CD14-positive monocyte (primary cell): ENCODE results near the gene MINPP1. TPM values are rescaled to one million over a fixed set of nuclear protein-coding genes. Genes with fewer than 3 reads are reported as not detected.

Experiments used
- DNase-seq, 3 donors: peaks; one replicate each; pipeline ENCODE4 v3.0.0-alpha.2; 2011 to 2022
- H2AFZ ChIP-seq: 2 replicates; pipeline ENCODE4 v1.6.0; 2012; ENCODE audit warnings: mild to moderate bottlenecking, low read depth, low read length, inconsistent platforms; ENCODE audit not compliant: insufficient read depth, poor library complexity, severe bottlenecking
- H3K27ac ChIP-seq, 2 donors: 1 replicate in 1 of 2; 2 replicates in 1 of 2; pipeline ENCODE4 v1.5.1; 2012 to 2013; ENCODE audit warnings: low read length in 2 of 2, control low read depth in 1 of 2, inconsistent platforms in 1 of 2, low read depth in 1 of 2, mild to moderate bottlenecking in 1 of 2
- H3K27me3 ChIP-seq, 2 donors: one replicate each; pipeline versions ENCODE4 v1.6.0 to v1.6.1; 2011 to 2013; ENCODE audit warnings: low read length in 2 of 2; ENCODE audit not compliant: control insufficient read depth in 2 of 2, insufficient read depth in 2 of 2
- H3K36me3 ChIP-seq, 2 donors: replicated peaks in 1 of 2; 1 replicate in 1 of 2; 2 replicates in 1 of 2; pipeline versions ENCODE4 v1.5.1 to v1.6.1; 2012 to 2013; ENCODE audit warnings: low read length in 2 of 2, control low read depth in 1 of 2, inconsistent platforms in 1 of 2, mild to moderate bottlenecking in 1 of 2; ENCODE audit not compliant: insufficient read depth in 2 of 2, control insufficient read depth in 1 of 2
- H3K4me1 ChIP-seq, 2 donors: 1 replicate in 1 of 2; 2 replicates in 1 of 2; pipeline versions ENCODE4 v1.5.1 to v1.6.1; 2012 to 2013; ENCODE audit warnings: low read length in 2 of 2, control low read depth in 1 of 2, inconsistent platforms in 1 of 2, mild to moderate bottlenecking in 1 of 2, moderate library complexity in 1 of 2; ENCODE audit not compliant: insufficient read depth in 2 of 2, control insufficient read depth in 1 of 2
- H3K4me2 ChIP-seq: replicated peaks from 2 replicates; pipeline ENCODE3; 2012; ENCODE audit warnings: low read length, moderate library complexity, mild to moderate bottlenecking; ENCODE audit not compliant: poor library complexity, severe bottlenecking; ENCODE audit errors: extremely low read depth
- H3K4me3 ChIP-seq, 3 experiments: fragments of 200-600 bp in 1 of 3; sonication (generic) in 1 of 3; replicated peaks in 1 of 3; 1 replicate in 2 of 3; 2 replicates in 1 of 3; pipeline ENCODE4 v1.5.1; 2011 to 2013; ENCODE audit warnings: low read length in 3 of 3, mild to moderate bottlenecking in 3 of 3, control low read depth in 2 of 3, low read depth in 2 of 3, inconsistent platforms in 1 of 3, moderate library complexity in 1 of 3
- H3K79me2 ChIP-seq: 2 replicates; pipeline ENCODE4 v1.6.0; 2012; ENCODE audit warnings: mild to moderate bottlenecking, control low read depth, inconsistent platforms, low read length, moderate library complexity; ENCODE audit not compliant: insufficient read depth
- H3K9ac ChIP-seq: 2 replicates; pipeline ENCODE4 v1.6.0; 2017; ENCODE audit warnings: low read length, mild to moderate bottlenecking; ENCODE audit not compliant: insufficient read depth, poor library complexity, severe bottlenecking
- H3K9me3 ChIP-seq, 2 donors: replicated peaks in 1 of 2; 1 replicate in 1 of 2; 2 replicates in 1 of 2; pipeline versions ENCODE4 v1.5.1 to v1.6.1; 2012 to 2013; ENCODE audit warnings: low read length in 2 of 2, control low read depth in 1 of 2; ENCODE audit not compliant: control insufficient read depth in 1 of 2, insufficient read depth in 1 of 2
- H4K20me1 ChIP-seq: 2 replicates; pipeline ENCODE4 v1.6.0; 2012; ENCODE audit warnings: mild to moderate bottlenecking, low read length, control low read depth, moderate library complexity; ENCODE audit not compliant: insufficient read depth
- H3K27ac Mint-ChIP-seq, 7 donors: one replicate each; pipeline ENCODE4 v1.8.0; 2020; ENCODE audit warnings: mild to moderate bottlenecking in 7 of 7, mixed read lengths in 7 of 7, moderate library complexity in 6 of 7, inconsistent platforms in 2 of 7
- H3K27me3 Mint-ChIP-seq, 3 donors: one replicate each; pipeline ENCODE4 v1.8.0; 2021 to 2022; ENCODE audit warnings: low read depth in 3 of 3, mild to moderate bottlenecking in 3 of 3, mixed read lengths in 3 of 3, moderate library complexity in 3 of 3, inconsistent platforms in 1 of 3
- H3K36me3 Mint-ChIP-seq, 2 donors: one replicate each; pipeline ENCODE4 v1.8.0; 2020; ENCODE audit warnings: mixed read lengths in 2 of 2, inconsistent platforms in 1 of 2, mild to moderate bottlenecking in 1 of 2
- H3K4me1 Mint-ChIP-seq: one replicate; pipeline ENCODE4 v1.8.0; 2020; ENCODE audit warnings: mild to moderate bottlenecking, mixed read lengths
- H3K4me3 Mint-ChIP-seq, 2 donors: one replicate each; pipeline ENCODE4 v1.8.0; 2020; ENCODE audit warnings: mild to moderate bottlenecking in 2 of 2, mixed read lengths in 2 of 2, moderate library complexity in 1 of 2
- H3K9me3 Mint-ChIP-seq, 7 donors: one replicate each; pipeline ENCODE4 v1.8.0; 2020 to 2022; ENCODE audit warnings: mixed read lengths in 7 of 7, mild to moderate bottlenecking in 6 of 7, moderate library complexity in 6 of 7, inconsistent platforms in 2 of 7
- CTCF ChIP-seq: fragments of 200-600 bp; IDR thresholded peaks from one replicate; pipeline ENCODE4 v1.8.0; 2022; ENCODE audit warnings: antibody characterized with exemption, mild to moderate bottlenecking
- WGBS: methylation state at CpG from one replicate; pipeline ENCODE4 v1.1.5; 2013; ENCODE audit warnings: missing lambda C conversion rate; ENCODE audit not compliant: insufficient coverage; 5-methylcytosine and 5-hydroxymethylcytosine counted together
- intact Hi-C, 2 donors: fragments of 100-400 bp; cut with micrococcal nuclease; formaldehyde crosslinking; loops; one replicate each; pipeline versions ENCODE4 v1.15.0 to v1.15.1; 2023
- polyA plus RNA-seq, 3 donors: library from polyadenylated mRNA; depleted of rRNA in 1 of 3; unstranded in 2 of 3; stranded (reverse) in 1 of 3; fragments of 300-500 nt in 2 of 3; fragments of >200 nt in 1 of 3; fragmentation: Illumina TruSeq in 2 of 3; gene quantifications; 1 replicate in 2 of 3; 2 replicates in 1 of 3; pipeline ENCODE4 v1.2.3, GENCODE V29; 2012 to 2021

Gene MINPP1
- polyA plus RNA-seq, 3 donors = 1.7 to 9.7 (median 9.0) TPM

GRCh38 chr10:87558333-87558732 is 53.6 kb downstream of the MINPP1 start:
- Histone ChIP-seq H3K27ac (no peak overlapping the region), H3K4me3 (no peak overlapping the region), H4K20me1 (no peaks in the 10 kb centered on the region), H3K9ac (no peak overlapping the region), H2AFZ (no peak overlapping the region), H3K4me1 (no peaks in the 10 kb centered on the region), H3K27me3 (no peaks in the 10 kb centered on the region), H3K9me3 (peaks cover 6 to 10% of the 10 kb centered on the region in 2 donors), H3K79me2 (no peaks in the 10 kb centered on the region), H3K36me3 (peaks cover under 1% of the 10 kb centered on the region in 2 donors), H3K4me2 (no peak overlapping the region)
- Mint-ChIP-seq H3K27me3 (peaks cover 0 to 2% (median 2%) of the 10 kb centered on the region in 3 donors), H3K27ac (no peak overlapping the region), H3K4me3 (no peak overlapping the region), H3K4me1 (no peaks in the 10 kb centered on the region), H3K9me3 (peaks cover 4 to 12% (median 7%) of the 10 kb centered on the region in 7 donors), H3K36me3 (peaks cover 3 to 7% of the 10 kb centered on the region in 2 donors)
- DNase-seq = no peak
- intact Hi-C loops = no loop called here
- WGBS = no CpG with 5 or more reads among the region's 1 CpG
- TF ChIP-seq CTCF = no peak

DNA sequence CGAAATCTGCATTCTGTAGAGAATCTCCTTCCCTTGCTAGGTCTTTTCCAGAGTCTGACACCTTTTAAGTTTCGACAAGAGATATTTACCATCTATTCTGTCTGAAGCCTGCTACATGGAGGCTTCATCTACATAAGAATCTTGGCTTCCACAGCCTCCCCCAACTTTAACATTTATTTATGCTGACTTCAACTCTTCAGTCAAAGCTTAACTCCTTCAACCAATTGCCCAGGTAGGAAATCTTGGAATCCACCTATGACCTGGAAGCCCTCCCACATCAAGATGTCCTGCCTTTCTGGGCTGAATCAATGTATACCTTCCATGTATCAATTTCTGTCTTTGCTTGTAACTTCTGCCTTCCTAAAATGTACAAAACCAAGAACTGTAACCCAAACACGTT is 54.7 kb downstream of the MINPP1 start:
- H3K4me3 Mint-ChIP-seq = no peak overlapping the region
- no peak overlapping the region for H3K27ac ChIP-seq
- H3K9ac ChIP-seq = no peak overlapping the region
- H3K27me3 ChIP-seq = no peaks in the 10 kb centered on the region
- no peaks in the 10 kb centered on the region for H3K36me3 ChIP-seq
- H2AFZ ChIP-seq = no peak overlapping the region
- H3K36me3 Mint-ChIP-seq = peaks cover 0 to 4% of the 10 kb centered on the region in 2 donors
- no peak overlapping the region for H3K27ac Mint-ChIP-seq
- peaks cover 0 to 2% (median 2%) of the 10 kb centered on the region in 3 donors for H3K27me3 Mint-ChIP-seq
- H3K4me1 Mint-ChIP-seq = no peaks in the 10 kb centered on the region
- H3K4me3 ChIP-seq = no peak overlapping the region
- TF ChIP-seq CTCF = no peak
- H3K4me1 ChIP-seq = no peaks in the 10 kb centered on the region
- no peaks in the 10 kb centered on the region for H4K20me1 ChIP-seq
- DNase-seq = no peak
- H3K9me3 Mint-ChIP-seq = peaks cover 5 to 20% (median 13%) of the 10 kb centered on the region in 7 donors
- peaks cover 15 to 20% of the 10 kb centered on the region in 2 donors for H3K9me3 ChIP-seq
- H3K4me2 ChIP-seq = no peak overlapping the region
- WGBS = 90% methylated on average over 2 of the region's 3 CpGs
- intact Hi-C loops = no loop called here
- no peaks in the 10 kb centered on the region for H3K79me2 ChIP-seq
